Heart right ventricle (tissue), 16 donors: ENCODE measurements around the gene HRH3. TPM values are rescaled to one million over a fixed set of nuclear protein-coding genes. Genes with fewer than 3 reads are reported as not detected.

Source experiments
- ATAC-seq, 8 donors: fragments of 200-7000 bp; cut with Tn5 transposase; one replicate each; pipeline ENCODE4 v1.9.1; 2020; ENCODE audit warnings: mild to moderate bottlenecking in 8 of 8, moderate library complexity in 8 of 8, moderate number of reproducible peaks in 1 of 8
- DNase-seq, 2 donors: peaks; one replicate each; pipeline ENCODE4 v3.0.0-alpha.2; 2020
- H3K27ac ChIP-seq, 10 donors: fragments of 200-600 bp; sonication (generic) in 2 of 10; one replicate each; pipeline versions ENCODE4 v1.5.0 to v1.8.0; 2020 to 2022; ENCODE audit warnings: mild to moderate bottlenecking in 3 of 10
- H3K27me3 ChIP-seq, 7 donors: fragments of 200-600 bp; one replicate each; pipeline ENCODE4 v1.8.0; 2021 to 2022; ENCODE audit warnings: mild to moderate bottlenecking in 2 of 7
- H3K36me3 ChIP-seq, 9 donors: fragments of 200-600 bp; sonication (generic) in 1 of 9; one replicate each; pipeline versions ENCODE4 v1.5.0 to v1.8.0; 2020 to 2022; ENCODE audit warnings: mild to moderate bottlenecking in 2 of 9
- H3K4me1 ChIP-seq, 9 donors: fragments of 200-600 bp; sonication (generic) in 1 of 9; one replicate each; pipeline versions ENCODE4 v1.5.0 to v1.8.0; 2020 to 2022; ENCODE audit warnings: mild to moderate bottlenecking in 4 of 9
- H3K4me3 ChIP-seq, 10 donors: fragments of 200-600 bp; sonication (generic) in 2 of 10; one replicate each; pipeline versions ENCODE4 v1.5.0 to v1.8.0; 2020 to 2022; ENCODE audit warnings: mild to moderate bottlenecking in 7 of 10, moderate library complexity in 2 of 10
- H3K9me3 ChIP-seq, 11 donors: fragments of 200-600 bp in 10 of 11; sonication (generic) in 2 of 11; one replicate each; pipeline versions ENCODE4 v1.5.0 to v1.8.0; 2013 to 2022; ENCODE audit warnings: mild to moderate bottlenecking in 2 of 11, control low read depth in 1 of 11, moderate library complexity in 1 of 11
- CTCF ChIP-seq, 9 donors: fragments of 200-600 bp; sonication (generic) in 2 of 9; IDR thresholded peaks; one replicate each; pipeline versions ENCODE4 v1.5.0 to v1.8.0; 2021 to 2022; ENCODE audit warnings: antibody characterized with exemption in 9 of 9, mild to moderate bottlenecking in 5 of 9, moderate library complexity in 1 of 9
- WGBS, 2 donors: extraction: QIAGEN DNeasy Blood & Tissue Kit; methylation state at CpG; one replicate each; pipeline ENCODE4 v1.1.7; 2013; ENCODE audit warnings: inconsistent platforms in 1 of 2; 5-methylcytosine and 5-hydroxymethylcytosine counted together
- intact Hi-C, 10 donors: fragments of 100-400 bp; cut with DNase I; formaldehyde crosslinking; loops; one replicate each; pipeline versions ENCODE4 v1.11.1 to v1.14.2; 2022
- polyA plus RNA-seq, 2 donors: library from polyadenylated mRNA; stranded (reverse); fragments of 200-250 nt; gene quantifications; one replicate each; pipeline ENCODE4 v1.2.3, GENCODE V29; 2013
- total RNA-seq, 10 donors: library from RNA; stranded (reverse); fragmentation: NEBNext Ultra II Directional in 3 of 10; extraction: Animal tissue kit (Norgen Biotek cat#: 25700) in 3 of 10; gene quantifications; one replicate each; pipeline versions ENCODE4 v1.2.1 to v1.2.4, GENCODE V29; 2021 to 2023
- donor health status: Arrhythmogenic right ventricular cardiomyopathy.
- donor health status: ischemic (EF 13 %, LVEDD 7.1; RV severe dilation, severe dysfunction).
- donor health status: healthy with polysubstance abuse.
- donor health status: DM: no; HTN: yes; CAD: no.
- donor health status: DM: no; HTN: no; CAD: no.
- donor health status: ischemic (EF 25% LVEDD 6.9; RV normal size, moderate dysfunction).
- donor health status: ischemic (EF 25% LVEDD 5.7; RV mildly dilated, moderate dysfunction).
- donor health status: healthy.
- donor health status: DM: yes; HTN: yes; CAD: no.
- donor health status: Ischemic cardiomyopathy.
- donor health status: ischemic (EF 35%, LVEDD 5.7; RV mildly dilated, moderate dysfunction).
- donor health status: nonischemic (EF 11% LVEDD 7.7; RV severe dilation, severe dysfunction).
- donor health status: DM: yes; HTN: yes; CAD: no.
- donor health status: PGD.
- donor health status: ischemic (EF 29% LVEDD 5.4; RV normal size, mild dysfunction).
- donor health status: nonischemic (EF 23%, LVEDD 6.1; RV moderate dilation, normal function).

The HRH3 gene
- total and polyA plus RNA-seq, 12 donors = not detected

DNA sequence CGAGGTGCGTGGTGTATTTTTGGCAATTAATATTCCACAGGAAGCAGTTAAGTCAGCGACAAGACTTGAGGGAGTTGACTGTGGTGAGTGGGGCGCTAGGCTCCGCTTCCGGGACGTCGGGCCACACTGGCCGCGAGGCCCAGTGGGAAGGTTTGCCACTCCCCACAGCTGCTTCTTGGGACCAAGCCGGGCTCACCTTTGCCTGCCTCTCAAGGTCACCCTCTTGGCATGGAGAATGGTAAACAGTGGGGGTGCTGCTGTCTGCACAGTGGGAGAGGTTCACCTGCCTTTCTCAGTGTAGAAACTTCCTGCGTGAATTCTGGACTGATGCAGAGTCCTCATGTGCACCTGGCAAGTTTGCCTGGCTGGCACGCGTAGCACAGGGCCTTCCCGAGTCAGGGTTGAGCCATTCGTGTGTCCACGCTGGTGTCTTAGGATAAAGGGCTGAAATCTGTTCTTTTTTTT lies 24.6 kb upstream of the HRH3 start:
- intact Hi-C loops = loop anchor here in 1 of 10 donors (5.0 kb wide), 1 partner anchor 62 kb away; the partner anchor contains the start of gene MTG2
- 36 to 44% methylated on average over 17 of the region's 17 CpGs for WGBS, 2 donors
- no peak for DNase-seq
- H3K4me3 ChIP-seq = peak overlapping the region in 1 of 10 donors; percentile 10
- no peak for TF ChIP-seq CTCF (IDR thresholded peaks at IDR 0.05)
- H3K27me3 ChIP-seq = no peaks in the 10 kb centered on the region
- ATAC-seq = peak; percentile 3 to 79 (median 34)
- peaks cover 0 to 29% (median 0%) of the 10 kb centered on the region in 9 donors for H3K36me3 ChIP-seq
- peak overlapping the region in 8 of 10 donors; percentile 40 to 94 (median 76) for H3K27ac ChIP-seq
- no peaks in the 10 kb centered on the region for H3K9me3 ChIP-seq
- H3K4me1 ChIP-seq = peaks cover 16 to 99% (median 76%) of the 10 kb centered on the region in 9 donors

DNA sequence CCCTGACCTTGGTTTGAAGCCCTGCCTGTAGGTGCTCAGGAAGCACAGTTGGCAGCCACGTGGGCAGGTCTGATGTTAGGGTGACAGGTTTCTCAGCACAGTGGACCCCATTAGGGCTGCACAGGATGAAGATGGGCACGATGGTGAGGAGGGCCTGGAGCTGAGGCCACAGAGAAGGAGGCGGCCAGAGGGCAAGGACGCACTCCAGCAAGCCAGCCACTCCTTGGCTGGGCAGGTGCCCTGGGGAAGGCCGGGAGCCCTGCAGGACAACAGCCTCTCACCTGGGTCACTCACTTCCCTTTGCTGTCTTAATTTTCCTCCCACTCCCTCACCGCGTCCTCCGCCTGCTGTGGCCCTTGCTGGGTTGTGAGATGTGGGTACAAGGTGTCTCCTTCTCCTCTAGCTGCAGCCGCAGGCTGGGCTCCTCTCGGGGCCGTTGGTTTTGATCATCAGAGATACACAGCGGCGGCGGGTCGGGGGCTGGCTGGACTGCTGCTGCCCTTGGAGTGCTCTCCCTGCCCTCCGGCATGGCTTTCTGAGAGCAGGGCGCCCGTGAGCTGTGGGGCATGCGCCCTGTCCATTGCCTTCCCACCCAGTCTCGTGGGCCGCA lies 23.9 kb upstream of the HRH3 start:
- DNase-seq = no peak
- peak overlapping the region in 9 of 10 donors; percentile 36 to 94 (median 68) for H3K27ac ChIP-seq
- no peak for TF ChIP-seq CTCF (IDR thresholded peaks at IDR 0.05)
- 71 to 73% methylated on average over 21 of the region's 21 CpGs for WGBS, 2 donors
- intact Hi-C loops = loop anchor here in 1 of 10 donors (5.0 kb wide), 1 partner anchor 62 kb away; the partner anchor contains the start of gene MTG2
- no peaks in the 10 kb centered on the region for H3K27me3 ChIP-seq
- no peaks in the 10 kb centered on the region for H3K9me3 ChIP-seq
- peaks cover 0 to 29% (median 0%) of the 10 kb centered on the region in 9 donors for H3K36me3 ChIP-seq
- no peak for ATAC-seq
- H3K4me3 ChIP-seq = peak overlapping the region in 1 of 10 donors; percentile 10
- H3K4me1 ChIP-seq = peaks cover 16 to 100% (median 80%) of the 10 kb centered on the region in 9 donors

DNA sequence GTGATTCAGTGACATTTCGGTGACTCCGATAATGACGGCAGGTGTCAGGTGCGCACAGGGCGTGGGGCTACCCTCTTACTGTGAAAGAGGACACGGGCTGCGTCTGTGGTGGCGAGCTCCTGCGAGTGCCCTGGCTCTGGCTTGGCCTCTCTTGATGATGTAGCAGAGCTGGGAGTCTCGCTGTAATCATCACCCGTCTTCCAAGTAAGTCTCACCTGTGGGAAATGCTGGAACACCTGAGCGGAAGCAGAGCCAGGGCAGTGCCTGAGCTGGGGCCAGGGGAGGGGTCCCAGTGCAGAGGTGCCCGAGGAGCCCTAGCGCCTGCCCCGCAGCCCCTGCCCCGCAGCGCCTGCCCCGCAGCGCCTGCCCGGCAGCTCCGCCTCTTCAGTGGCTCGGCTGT lies 23.0 kb upstream of the HRH3 start:
- no peak for TF ChIP-seq CTCF (IDR thresholded peaks at IDR 0.05)
- ATAC-seq = no peak
- WGBS, 2 donors = 87% methylated on average over 22 of the region's 22 CpGs
- no peaks in the 10 kb centered on the region for H3K9me3 ChIP-seq
- H3K36me3 ChIP-seq = peaks cover 0 to 29% (median 0%) of the 10 kb centered on the region in 9 donors
- intact Hi-C loops = loop anchor here in 1 of 10 donors (5.0 kb wide), 1 partner anchor 61 kb away; the partner anchor contains the start of gene MTG2
- no peak overlapping the region for H3K4me3 ChIP-seq
- no peak for DNase-seq
- peak overlapping the region in 9 of 10 donors; percentile 21 to 94 (median 68) for H3K27ac ChIP-seq
- peaks cover 16 to 92% (median 79%) of the 10 kb centered on the region in 9 donors for H3K4me1 ChIP-seq
- H3K27me3 ChIP-seq = no peaks in the 10 kb centered on the region

DNA sequence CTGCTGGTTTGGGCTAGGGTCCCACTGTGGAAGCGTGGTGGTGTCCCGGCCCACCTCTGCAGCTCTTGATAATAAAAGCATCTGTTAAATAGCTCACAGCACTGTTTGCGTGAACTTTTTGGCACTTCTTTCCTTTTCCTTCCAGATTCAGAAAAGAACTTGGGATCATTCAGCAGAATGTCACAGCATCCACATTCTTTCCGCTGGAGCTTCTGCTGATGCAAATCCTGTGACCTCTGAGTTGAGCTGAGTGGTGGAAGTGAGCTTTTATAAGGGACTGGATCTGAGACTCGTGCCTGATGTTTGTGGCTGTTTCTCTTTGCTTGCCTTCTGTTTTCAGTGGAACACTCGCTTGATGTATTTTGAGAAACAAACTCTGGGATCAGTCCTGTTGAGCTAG lies 22.1 kb upstream of the HRH3 start:
- no peak for TF ChIP-seq CTCF (IDR thresholded peaks at IDR 0.05)

More for the DNA sequence above, 22.1 kb upstream of the HRH3 start:
- peak in 2 of 8 donors; percentile 2 to 19 for ATAC-seq
- intact Hi-C loops = loop anchor here in 1 of 10 donors (5.0 kb wide), 1 partner anchor 60 kb away; the partner anchor contains the start of gene MTG2
- WGBS, 2 donors = 51 to 57% methylated on average over 6 of the region's 6 CpGs
- Histone ChIP-seq H3K4me1 (peaks cover 20 to 92% (median 80%) of the 10 kb centered on the region in 9 donors), H3K27ac (peak overlapping the region; percentile 25 to 94 (median 68)), H3K36me3 (peaks cover 0 to 29% (median 0%) of the 10 kb centered on the region in 9 donors), H3K27me3 (no peaks in the 10 kb centered on the region), H3K9me3 (no peaks in the 10 kb centered on the region), H3K4me3 (no peak overlapping the region)
- peak in 1 of 2 donors; percentile 5 for DNase-seq
